Activated naive CD8-positive, alpha-beta T cell treated with anti-CD3 and anti-CD28 coated beads, Interleukin-2, amount 50 U/mL, for 16 hours (primary cell): ENCODE data around the gene GNG10.
"Not testable (repeated sequence)": the region's sequence is repeated elsewhere in the genome, so short reads cannot be mapped to it uniquely, and the experiment has no call there.

ENCODE experiments used
- DNase-seq: peaks from one replicate; pipeline ENCODE4 v3.0.0-alpha.2; 2020; ENCODE audit warnings: low read depth, low spot score

GNG10 gene

DNA sequence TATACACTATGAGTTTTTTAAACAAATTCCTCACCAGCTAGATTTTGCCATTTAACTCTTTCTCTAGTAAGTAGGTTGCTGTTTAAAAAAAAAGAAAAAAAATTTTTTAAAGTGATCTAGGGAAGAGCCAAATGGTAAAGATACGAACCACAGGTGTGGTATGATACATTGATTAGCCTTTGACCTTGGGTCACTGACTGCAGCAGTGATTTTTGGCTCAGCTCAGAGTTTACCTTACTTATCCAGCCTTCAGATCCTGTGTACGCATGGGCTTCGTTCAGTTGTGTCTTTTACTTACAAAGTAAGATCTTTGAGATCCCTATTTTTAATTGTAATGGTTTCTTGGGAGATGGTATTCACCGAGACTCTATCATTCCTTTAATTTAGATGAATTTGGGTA is 12.4 kb upstream of the GNG10 start:
- DNase-seq = no peak

DNA sequence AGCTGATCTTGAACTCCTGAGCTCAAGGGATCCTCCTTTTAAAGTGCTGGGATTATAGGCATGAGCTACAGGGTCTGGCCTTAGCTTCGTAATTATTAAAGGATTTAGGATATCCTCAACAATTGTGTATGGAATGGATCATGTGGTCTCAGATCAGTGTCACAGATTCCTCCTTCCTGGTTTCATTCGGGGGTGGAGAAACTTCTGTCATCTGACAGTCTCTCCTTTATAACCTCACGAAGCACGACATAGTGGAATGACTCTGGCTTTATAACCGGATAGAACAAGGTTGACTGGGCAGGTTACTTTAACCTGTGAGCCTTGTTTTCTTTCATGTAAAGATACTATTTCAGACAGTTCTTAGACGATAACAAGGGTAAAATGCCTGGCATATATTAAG is 4.4 kb upstream of the GNG10 start:
- no peak for DNase-seq

DNA sequence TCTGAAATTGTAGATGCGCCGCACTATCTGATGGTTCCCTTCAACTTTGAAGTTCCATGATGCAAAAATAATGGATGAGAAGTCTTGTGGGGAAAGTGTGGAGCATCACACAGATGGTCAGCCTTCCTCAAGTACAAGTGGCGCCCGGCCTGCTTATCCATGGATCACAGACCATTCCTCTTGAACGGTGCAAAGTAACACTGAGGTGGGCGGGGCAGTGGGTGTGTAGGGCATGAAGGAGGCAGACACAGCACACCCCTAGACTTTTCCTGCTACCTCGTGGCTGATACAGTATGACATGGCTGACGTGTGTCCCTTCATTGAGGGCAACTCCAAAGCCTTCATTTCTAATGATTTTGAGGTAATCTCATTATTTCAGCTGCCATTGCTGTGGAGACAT is 2.5 kb upstream of the GNG10 start:
- DNase-seq = no peak

DNA sequence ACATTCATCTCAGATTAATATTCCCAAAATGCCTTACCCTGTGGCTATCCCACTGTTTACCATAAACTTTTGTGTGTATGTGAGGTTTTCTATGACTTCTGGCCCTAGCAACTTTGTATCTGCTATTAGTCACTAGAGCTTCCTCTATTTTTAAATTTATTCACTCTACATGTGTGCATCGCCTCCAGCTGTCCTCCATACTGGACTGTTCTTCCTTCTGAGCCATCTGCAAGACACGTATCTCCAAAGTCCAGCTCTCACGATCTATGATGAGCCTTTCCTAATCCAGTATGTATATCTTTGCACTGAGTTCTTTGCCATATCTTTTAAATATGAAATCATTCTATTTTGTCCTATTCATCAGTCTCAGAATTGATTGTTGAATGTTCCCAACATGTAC is 1.7 kb upstream of the GNG10 start:
- DNase-seq = no peak

- peak; percentile 9 for DNase-seq
Observed at GRCh38 chr9:111661802-111662521, 557 bp downstream of the GNG10 start.

DNA sequence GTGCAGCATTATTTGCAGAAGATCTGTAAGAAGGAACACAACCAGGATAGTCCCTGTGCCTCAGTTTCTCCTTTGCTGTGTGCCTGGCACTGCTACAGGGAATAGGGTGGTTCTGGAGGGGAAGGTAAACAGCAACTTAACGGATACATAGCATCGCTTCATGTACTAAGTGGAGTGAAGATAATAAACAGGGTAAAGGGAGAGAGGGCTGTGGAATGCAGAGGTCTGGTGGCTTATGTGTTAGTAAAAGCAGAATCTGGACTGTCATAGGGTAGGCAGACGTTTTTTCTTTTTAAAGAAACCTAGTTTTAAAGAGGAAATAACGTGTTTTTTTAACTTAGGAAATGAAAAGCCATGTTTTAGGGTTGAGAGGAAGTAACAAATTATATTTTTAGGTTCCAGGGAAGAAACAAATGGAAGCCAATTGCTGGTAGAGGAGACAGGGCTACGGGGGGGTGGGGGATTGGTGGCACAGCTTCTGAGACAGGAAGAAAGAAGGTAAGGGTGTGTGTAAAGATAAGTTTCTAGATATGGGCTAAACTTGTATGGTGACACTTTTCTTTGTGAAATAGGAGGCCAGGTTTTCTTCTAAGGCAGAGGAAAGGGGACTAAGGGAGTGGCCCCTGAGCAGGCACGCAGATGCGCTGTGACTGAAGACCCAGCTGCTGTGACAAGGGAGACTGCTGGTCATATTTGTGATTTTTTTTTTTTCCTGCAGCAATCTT is 1.3 kb downstream of the GNG10 start:
- DNase-seq = no peak

DNA sequence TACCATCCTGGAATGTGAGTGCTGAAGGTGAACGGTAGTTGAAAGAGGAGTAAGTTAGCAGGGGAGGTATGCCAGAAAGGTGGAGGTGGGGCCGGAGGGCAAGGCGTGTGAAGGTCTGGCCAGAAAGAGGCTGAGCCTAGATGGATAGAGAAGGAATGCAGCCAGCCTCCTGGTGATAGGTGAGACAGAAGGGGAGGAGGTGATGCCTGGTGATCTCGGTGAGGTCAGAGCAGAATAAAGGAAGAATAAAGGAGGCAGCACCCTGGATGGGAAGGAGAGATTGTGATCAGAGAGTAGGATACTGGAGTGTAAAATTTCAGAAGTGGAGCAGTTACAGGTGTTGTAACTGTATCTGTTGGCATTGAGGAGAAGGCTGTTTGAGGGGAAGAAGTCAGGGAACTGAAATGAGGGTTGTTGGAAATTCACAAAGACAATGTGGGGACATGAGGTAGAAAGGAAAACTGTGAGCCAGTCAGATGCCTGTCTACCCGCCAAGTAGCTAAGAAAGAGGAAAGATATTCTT is 2.0 kb downstream of the GNG10 start:
- DNase-seq = no peak

DNA sequence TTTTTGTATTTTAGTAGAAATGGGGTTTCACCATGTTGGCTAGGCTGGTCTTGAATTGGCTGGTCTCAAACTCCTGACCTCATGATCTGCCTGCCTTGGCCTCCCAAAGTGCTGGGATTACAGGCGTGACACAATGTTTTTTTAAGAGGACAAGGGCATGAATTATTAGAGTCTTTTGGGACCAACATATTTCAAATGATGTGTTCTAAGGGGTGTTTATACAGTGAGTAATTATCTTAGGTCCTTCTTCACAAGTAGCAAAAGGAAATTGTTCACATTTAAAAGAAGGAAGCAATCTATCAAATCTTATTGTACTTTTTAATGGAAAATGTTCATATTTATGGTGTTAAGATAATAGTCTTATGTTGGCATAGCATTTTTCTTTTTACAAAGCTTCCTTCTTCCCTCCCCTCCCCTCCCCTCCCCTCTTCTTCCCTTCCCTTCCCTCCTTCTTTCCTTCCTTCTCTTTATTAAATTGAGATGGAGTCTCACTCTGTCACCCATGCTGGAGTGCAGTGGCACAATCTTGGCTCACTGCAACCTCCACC is 6.7 kb downstream of the GNG10 start:
- DNase-seq = no peak

DNA sequence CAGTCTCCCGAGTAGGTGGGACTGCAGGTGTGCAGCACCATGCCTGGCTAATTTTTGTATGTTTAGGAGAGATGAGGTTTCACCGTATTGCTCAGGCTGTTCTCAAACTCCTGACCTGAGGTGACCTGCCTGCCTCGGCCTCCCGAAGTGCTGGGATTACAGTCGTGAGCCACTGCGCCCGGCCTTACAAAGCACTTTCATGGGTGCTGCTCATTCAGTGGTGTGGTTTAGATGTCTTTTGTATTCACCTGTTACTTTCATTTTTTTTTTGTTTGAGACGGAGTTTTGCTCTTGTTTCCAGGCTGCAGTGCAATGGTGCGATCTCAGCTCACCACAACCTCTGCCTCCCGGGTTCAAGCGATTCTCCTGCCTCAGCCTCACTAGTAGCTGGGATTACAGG is 7.2 kb downstream of the GNG10 start:
- not testable (repeated sequence) for DNase-seq

- no peak for DNase-seq
Observed at GRCh38 chr9:111674319-111674718, 12.9 kb downstream of the GNG10 start.

GRCh38 chr9:111676116-111676515 is 14.7 kb downstream of the GNG10 start:
- DNase-seq = no peak

DNA sequence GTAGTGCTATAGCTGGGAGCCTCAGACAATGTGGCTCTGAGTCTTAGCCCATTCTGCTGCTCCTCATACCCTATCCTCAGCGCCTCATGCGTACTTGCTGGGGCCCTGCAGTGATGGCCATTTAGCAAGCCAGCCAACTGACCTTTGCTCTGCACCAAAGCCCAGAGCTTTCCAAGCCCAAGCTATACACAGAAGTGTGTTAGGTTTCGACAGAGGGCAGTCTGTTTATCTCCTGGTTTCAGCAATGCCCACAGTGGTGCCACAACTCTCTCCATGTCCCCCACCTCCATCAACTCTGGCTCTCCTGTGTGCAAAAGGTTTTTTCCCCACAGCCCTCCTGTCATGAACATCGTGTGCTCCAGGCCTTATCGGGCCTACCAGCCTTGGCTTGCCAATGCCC is 16.9 kb downstream of the GNG10 start:
- no peak for DNase-seq

DNA sequence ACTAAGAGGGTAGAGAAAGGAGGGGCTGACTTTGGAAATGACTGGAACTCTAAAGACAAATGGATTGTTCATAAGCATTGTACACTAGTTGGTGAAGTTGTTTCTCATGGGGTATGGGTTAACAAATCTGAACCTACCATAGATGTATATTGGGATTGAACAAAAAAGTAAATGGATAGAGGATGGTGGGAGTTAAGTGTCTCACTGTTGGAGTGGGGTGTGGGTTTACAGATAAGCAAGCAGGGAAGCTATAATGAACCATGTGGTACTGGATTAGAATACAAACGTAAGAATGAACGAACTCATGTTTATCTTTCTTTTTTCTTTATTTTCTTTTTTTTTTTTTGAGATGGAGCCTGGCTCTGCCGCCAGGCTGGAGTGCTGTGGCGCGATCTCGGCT is 17.8 kb downstream of the GNG10 start:
- DNase-seq = no peak

DNA sequence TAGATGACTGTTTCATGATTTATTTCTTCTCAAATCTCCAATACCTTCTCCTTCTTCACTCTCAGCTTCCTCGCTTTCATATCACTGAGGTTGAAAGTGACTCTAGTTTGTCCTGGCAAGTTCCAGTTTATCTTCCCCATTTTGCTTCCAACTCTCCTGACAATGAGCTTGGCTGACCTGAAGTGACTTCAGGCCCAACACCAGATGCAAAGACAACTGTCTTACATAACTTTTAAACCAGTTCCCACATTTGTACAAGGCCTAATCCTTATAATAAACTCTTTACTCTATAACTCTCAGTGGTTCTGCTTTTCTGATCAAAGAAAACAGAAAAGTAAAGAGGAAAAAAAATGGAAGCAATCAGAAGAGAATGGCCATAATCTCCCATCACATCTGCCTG is 22.0 kb downstream of the GNG10 start:
- no peak for DNase-seq

GRCh38 chr9:111691672-111692329 is 30.4 kb downstream of the GNG10 start:
- DNase-seq = no peak

DNA sequence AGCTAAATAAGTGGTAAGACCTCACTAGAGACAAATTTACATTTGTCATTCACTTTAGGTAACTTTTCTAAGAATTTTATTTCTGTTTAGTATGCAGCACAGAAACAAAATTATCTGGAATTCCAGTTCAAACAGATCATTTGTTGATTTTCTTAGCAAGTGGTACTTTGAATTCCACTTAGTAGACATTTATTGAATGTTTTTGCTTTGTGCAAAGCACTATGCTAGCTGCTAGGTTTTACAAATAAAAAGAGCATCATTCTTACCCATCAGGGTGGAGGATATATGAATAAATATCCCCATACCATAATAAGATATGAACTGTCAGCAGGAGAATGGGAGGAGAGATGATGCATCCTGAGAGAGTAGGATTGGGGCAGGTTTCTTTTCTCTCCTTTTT is 35.4 kb downstream of the GNG10 start:
- no peak for DNase-seq

DNA sequence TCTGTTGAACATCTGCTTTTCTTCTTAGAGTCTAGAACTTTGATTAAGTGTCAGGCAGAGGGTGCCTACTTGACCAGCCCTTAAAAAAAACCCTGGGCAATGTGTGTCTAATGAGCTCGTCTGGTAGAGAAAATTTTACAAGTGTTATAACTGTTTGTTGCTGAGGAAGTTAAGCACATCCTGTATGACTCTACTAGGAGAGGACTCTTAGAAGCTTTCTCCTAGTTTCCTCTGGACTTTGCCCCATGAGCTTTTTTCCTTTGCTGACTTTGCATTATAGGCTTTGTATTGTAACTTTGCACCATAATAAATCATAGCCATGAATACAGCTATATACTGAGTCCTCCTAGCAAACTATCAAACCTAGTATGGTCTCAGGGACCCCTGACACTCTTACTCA is 39.4 kb downstream of the GNG10 start:
- DNase-seq = no peak

- DNase-seq = no peak
Observed at GRCh38 chr9:111704503-111704902, 43.1 kb downstream of the GNG10 start.

DNA sequence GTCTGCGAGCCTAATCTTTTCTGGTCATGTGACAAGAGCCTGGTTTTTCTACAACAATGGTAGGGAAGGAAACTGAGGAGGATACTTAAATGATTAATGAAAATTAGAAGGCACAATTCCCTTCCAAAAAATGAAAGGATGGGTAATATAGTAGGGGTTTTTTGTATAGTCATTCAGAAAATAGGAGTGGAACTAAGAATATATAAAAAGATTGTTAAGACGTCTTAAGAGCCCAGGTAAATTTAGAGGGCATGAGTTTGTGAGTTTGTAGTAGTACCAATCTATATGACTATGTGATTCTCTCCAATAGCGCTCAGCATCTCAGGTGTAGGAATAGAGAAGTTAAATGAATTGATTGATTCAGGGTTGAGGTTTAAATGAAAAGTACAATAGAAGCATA is 50.1 kb downstream of the GNG10 start:
- DNase-seq = no peak

- DNase-seq = no peak
Observed at GRCh38 chr9:111712369-111712768, 51.0 kb downstream of the GNG10 start.

DNA sequence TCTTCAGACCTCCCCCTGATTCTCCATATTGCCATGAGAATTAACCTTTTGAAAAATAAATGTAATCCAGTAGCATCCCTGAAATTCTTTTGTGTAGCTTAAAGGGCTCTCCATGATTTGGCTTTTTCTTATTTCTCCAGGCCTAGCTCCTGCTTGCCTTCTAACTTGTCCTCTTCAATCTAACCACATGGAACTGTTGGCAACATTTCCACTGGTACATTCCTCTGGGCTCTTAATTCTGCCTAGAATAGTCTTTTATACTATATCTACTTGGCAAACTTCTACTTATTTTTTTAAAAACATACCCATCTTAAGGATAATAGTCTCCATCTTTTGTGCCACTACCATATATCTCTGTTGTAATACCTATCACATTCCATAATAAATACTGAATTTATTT is 54.1 kb downstream of the GNG10 start:
- no peak for DNase-seq

GRCh38 chr9:111719541-111719940 is 58.1 kb downstream of the GNG10 start:
- DNase-seq = no peak
